Stimulated activated CD8-positive, alpha-beta memory T cell treated with anti-CD3 and anti-CD28 coated beads, Interleukin-2, amount 100 ng/mL, for 48 hours (primary cell): ENCODE data around the gene DCTN4.

Experiments
- DNase-seq, 2 donors: peaks; one replicate each; pipeline ENCODE4 v3.0.0-alpha.2; 2020; ENCODE audit warnings: low read depth in 2 of 2

DCTN4 gene

DNA sequence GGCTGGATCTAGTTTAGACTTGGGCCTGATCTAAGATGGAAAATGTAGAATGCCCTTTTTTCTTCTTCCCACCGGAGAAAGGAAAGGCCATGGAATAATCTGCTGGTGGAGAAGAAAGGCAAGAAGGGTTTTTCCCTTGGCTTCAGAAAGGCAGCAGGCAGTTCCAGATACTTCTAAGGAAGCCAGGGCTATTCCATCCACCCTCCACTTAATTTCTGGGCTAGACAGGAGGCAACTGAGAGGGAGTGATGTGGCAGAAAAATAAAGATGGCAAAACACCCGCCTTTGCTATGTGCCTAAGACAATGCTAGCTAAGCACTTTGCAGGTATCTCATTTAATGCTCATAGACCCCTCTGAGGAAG, 87.9 kb downstream of the DCTN4 start:
- no peak for DNase-seq

DNA sequence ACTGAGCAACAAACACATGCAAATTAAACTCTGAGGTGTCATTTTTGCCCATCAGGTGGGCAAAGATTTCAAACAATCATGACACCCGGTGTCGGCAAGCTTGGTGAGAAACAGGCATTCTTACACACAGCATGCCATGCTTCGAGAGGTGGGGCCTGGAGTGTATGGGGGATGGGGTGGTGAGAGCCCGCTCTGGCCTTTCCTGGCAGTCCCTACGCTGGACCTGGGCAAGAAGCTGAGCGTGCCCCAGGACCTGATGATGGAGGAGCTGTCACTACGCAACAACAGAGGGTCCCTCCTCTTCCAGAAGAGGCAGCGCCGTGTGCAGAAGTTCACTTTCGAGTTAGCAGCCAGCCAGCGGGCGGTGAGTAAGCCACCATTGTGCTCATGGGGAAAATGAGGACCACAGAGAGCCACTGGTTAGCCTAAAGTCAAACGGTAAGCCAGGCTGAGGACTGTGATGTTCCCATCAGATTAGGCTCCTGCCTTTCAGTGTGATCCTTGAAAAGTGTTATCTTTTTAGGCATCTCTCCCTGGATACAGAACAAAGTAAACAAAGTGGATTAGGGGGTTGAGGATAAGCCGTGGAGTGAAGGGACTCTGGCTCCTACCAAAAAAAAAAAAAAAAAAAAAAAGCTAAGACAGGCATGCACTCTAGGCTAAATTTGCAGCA, 88.4 kb downstream of the DCTN4 start:
- DNase-seq = no peak

DNA sequence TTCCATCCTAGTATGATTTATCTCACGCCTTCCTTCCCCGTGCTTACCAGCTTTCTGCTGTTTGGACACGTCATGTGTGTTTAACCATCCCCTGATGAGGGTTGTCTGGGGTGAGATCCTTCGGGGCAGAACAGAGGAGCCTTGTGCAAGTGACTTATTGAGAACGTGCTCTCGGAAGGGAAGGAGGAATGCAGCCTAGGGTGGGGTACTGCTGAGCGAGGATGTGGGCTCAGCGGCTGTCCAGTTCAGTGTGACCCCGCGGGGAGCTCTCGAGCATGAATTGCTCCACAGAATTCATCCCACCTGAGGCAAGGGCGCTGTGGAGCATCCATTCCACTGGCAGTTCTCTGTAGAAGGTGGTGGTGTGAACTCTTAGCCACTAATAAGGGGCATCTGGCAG, 93.8 kb downstream of the DCTN4 start:
- DNase-seq = no peak

GRCh38 chr5:150663936-150664335, 94.9 kb downstream of the DCTN4 start:
- DNase-seq = no peak

DNA sequence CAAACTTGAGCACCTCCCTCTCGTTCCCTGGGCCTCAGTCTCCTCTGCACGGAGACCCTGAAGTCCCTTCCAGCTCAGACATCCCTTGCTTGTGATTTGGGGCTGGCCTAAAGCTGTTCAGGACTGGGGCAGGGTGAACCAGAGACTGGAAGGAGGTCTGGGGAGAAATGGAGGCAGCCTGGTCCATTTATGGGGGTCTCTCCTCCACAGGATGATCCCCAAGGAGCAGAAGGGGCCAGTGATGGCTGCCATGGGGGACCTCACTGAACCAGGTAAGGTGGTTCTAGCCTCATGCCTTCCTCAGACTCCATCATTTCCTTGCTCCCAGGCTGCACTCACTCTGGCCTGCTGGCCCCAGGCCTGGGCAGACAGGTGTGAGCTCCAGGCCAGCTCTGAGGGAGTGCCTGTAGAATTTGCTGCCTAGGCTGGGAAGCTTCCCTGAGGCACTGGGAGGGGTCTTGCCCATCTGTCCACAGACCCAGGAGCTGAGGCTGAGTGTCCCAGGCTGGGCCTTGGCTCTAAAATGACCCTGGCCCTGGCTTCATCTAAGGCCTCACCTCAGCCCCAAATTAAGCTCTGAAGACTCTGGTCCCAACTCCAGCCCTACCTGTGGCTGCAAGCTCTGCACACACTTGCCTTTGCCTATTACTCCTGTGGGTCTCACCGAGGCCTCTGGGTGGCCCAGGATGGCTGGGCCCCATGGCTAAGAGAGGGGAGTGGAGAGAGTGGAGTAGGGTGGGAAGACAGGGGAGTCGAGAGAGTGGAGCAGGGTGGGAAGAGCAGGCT, 95.9 kb downstream of the DCTN4 start:
- no peak for DNase-seq

DNA sequence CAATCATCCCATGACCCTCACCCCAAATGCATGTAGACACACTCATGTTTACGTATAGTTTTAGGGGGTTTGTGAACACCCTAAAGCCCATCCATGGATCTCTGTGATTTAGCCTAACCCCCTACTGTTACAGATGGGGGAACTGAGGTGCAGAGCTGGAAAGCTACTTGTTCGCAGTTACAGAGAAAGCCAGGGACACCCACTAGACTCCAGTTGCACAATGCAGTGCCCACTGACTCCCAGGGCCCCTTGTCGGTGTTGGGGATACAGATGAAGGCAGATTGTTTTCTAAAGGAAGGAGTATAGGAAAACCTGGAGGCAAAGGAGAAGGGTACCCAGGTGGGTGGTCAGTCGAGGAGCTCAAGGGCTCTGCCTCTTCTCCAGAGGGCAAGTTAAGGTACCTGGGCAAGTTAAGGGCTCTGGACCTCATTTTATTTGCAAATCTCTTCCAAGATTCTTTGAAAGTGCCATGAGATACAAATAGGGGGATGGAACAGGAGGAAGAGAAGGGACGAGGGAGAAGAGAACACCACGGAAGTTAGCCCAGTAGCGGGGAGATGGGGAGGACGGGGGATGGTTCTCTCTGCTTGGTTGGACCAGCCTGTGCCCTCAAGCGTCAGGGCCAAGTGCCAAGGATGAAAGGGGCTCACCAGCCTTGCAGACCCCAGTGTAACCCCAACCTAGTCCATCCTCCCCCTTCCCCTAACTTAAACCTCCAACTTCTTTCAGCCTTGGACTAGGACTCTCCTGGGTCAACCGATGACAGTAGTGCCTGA, 96.8 kb downstream of the DCTN4 start:
- no peak for DNase-seq

GRCh38 chr5:150661086-150661485, 97.7 kb downstream of the DCTN4 start, which contains the start of gene MYOZ3:
TSS of gene MYOZ3 (plus strand) at chr5:150661251. CDS start at chr5:150662942, 1,691 bp downstream.
- no peak for DNase-seq

DNA sequence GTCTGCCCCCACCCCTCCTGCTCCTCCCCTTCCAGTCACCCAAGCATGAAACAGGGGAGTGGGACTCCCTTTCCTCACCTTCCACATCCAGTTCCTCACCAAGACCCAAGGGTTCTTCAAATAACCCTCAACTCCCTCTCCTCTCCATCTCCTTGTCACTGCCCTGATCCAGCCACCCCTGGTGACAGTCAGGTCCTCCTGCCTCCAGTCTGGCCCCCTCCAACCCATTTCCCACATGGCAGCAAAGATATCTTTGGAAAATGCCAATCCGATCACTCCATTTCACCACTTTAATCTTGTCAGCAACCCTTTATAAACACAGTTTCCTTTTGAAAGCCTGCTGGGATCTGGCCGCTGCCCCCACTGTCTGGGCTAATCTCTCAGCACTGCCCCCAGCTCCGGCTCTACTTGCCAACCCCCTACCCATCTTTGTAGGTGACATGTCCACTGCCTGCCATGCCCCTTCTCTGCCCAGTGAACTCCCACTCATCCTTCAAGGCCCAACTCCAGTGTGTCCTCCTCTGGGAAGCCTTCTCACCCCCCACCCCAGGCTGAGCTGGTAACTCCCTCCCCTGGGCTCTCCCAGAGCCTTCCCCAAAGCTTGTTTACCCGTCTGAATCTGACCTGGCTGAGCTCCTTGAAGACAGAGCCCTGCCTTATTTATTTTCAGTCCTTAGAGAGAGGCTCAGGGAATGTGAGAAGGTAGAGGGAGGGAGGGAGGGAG, 98.5 kb downstream of the DCTN4 start:
- DNase-seq = no peak

GRCh38 chr5:150659360-150660107, 99.3 kb downstream of the DCTN4 start:
- DNase-seq = no peak

DNA sequence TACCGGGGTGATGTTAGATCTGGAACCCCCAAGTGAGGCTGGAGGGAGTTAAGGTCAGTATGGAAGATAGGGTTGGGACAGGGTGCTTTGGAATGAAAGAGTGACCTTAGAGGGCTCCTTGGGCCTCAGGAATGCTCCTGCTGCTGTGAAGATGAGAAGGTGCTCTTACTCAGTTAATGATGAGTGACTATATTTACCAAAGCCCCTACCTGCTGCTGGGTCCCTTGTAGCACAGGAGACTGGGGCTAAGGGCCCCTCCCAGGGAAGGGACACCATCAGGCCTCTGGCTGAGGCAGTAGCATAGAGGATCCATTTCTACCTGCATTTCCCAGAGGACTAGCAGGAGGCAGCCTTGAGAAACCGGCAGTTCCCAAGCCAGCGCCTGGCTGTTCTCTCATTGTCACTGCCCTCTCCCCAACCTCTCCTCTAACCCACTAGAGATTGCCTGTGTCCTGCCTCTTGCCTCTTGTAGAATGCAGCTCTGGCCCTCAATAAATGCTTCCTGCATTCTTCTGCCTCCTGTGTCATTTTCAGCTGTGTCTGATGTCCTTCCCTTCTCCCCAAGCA, 100.0 kb downstream of the DCTN4 start:
- DNase-seq = no peak
